Stimulated activated CD8-positive, alpha-beta memory T cell treated with anti-CD3 and anti-CD28 coated beads, Interleukin-15, amount 100 ng/mL, for 1 hour (primary cell): ENCODE measurements around the gene ZMYND11.
"Not testable (repeated sequence)": the region's sequence is repeated elsewhere in the genome, so short reads cannot be mapped to it uniquely, and the experiment has no call there.

Source experiments
- DNase-seq: peaks from one replicate; pipeline ENCODE4 v3.0.0-alpha.2; 2020; ENCODE audit warnings: low read depth

The ZMYND11 gene

GRCh38 chr10:134247-135131 lies 766 bp upstream of the ZMYND11 start:
- no peak for DNase-seq

- peak; percentile 26 for DNase-seq
Measured at GRCh38 chr10:135601-136464, 578 bp downstream of the ZMYND11 start.

GRCh38 chr10:136465-136762 lies 1.2 kb downstream of the ZMYND11 start:
- DNase-seq = no peak

GRCh38 chr10:137031-137430 lies 1.8 kb downstream of the ZMYND11 start:
- DNase-seq = peak; percentile 32

GRCh38 chr10:137606-138005 lies 2.4 kb downstream of the ZMYND11 start:
- DNase-seq = no peak

- no peak for DNase-seq
Measured at GRCh38 chr10:142371-142770, 7.1 kb downstream of the ZMYND11 start.

GRCh38 chr10:152915-153314 lies 17.7 kb downstream of the ZMYND11 start:
- DNase-seq = no peak

GRCh38 chr10:154348-154747 lies 19.1 kb downstream of the ZMYND11 start:
- no peak for DNase-seq

GRCh38 chr10:167383-167782 lies 32.1 kb downstream of the ZMYND11 start:
- no peak for DNase-seq

GRCh38 chr10:173741-174140 lies 38.5 kb downstream of the ZMYND11 start:
- no peak for DNase-seq

GRCh38 chr10:176677-177076 lies 41.4 kb downstream of the ZMYND11 start:
- DNase-seq = no peak

- no peak for DNase-seq
Measured at GRCh38 chr10:178208-178607, 43.0 kb downstream of the ZMYND11 start.

GRCh38 chr10:178723-179122 lies 43.5 kb downstream of the ZMYND11 start:
- DNase-seq = no peak

GRCh38 chr10:182441-183201 lies 47.4 kb downstream of the ZMYND11 start:
- no peak for DNase-seq

- DNase-seq = no peak
Measured at GRCh38 chr10:184174-184573, 48.9 kb downstream of the ZMYND11 start.

GRCh38 chr10:184911-185310 lies 49.7 kb downstream of the ZMYND11 start:
- no peak for DNase-seq

- DNase-seq = not testable (repeated sequence)
Measured at GRCh38 chr10:185571-185970, 50.3 kb downstream of the ZMYND11 start.

- DNase-seq = no peak
Measured at GRCh38 chr10:186911-187310, 51.7 kb downstream of the ZMYND11 start.

- DNase-seq = no peak
Measured at GRCh38 chr10:188546-188945, 53.3 kb downstream of the ZMYND11 start.

GRCh38 chr10:190216-190615 lies 55.0 kb downstream of the ZMYND11 start:
- no peak for DNase-seq

GRCh38 chr10:191703-192518 lies 56.7 kb downstream of the ZMYND11 start:
- DNase-seq = no peak

GRCh38 chr10:194281-194680 lies 59.0 kb downstream of the ZMYND11 start:
- DNase-seq = no peak
